T-cell (primary cell): Measurements from ENCODE around the gene RAB31. TPM values are rescaled to one million over a fixed set of nuclear protein-coding genes. Genes with fewer than 3 reads are reported as not detected.
"Not testable (repeated sequence)": the region's sequence is repeated elsewhere in the genome, so short reads cannot be mapped to it uniquely, and the experiment has no call there.

Experiments
- ATAC-seq, 4 experiments: fragments of 200-7000 bp in 3 of 4; fragments of 150-1000 bp in 1 of 4; cut with Tn5 transposase; replicated peaks in 1 of 4; 1 replicate in 3 of 4; 2 replicates in 1 of 4; pipeline ENCODE4 v1.10.0; 2021; ENCODE audit warnings: moderate library complexity in 3 of 4, mild to moderate bottlenecking in 2 of 4, moderate number of reproducible peaks in 1 of 4
- CTCF ChIA-PET, 2 donors: fragments of 300-600 bp; sonication (Branson Sonifier 250); formaldehyde crosslinking; loops; one replicate each; lab custom pipeline; 2022; ENCODE audit warnings: antibody characterized with exemption in 2 of 2; lab: Charles Lee
- POLR2A ChIA-PET, 2 donors: fragments of 300-600 bp; sonication (Branson Sonifier 250); formaldehyde crosslinking; loops; one replicate each; lab custom pipeline; 2022; ENCODE audit warnings: antibody characterized with exemption in 2 of 2; lab: Charles Lee
- DNase-seq, 35 experiments: peaks; one replicate each; pipeline versions ENCODE4 v3.0.0 to v3.0.0-alpha.2; 2013 to 2023
- H3K27ac ChIP-seq: one replicate; pipeline ENCODE4 v1.5.1; 2013; ENCODE audit warnings: low read length
- H3K27me3 ChIP-seq, 2 experiments: replicated peaks in 1 of 2; 1 replicate in 1 of 2; 2 replicates in 1 of 2; pipeline versions ENCODE4 v1.6.1 to v1.7.0; 2013; ENCODE audit warnings: low read length in 1 of 2, mixed read lengths in 1 of 2; ENCODE audit not compliant: control insufficient read depth in 2 of 2, insufficient read depth in 2 of 2; ENCODE audit errors: extremely low read depth in 1 of 2
- H3K36me3 ChIP-seq, 2 donors: 1 replicate in 1 of 2; 2 replicates in 1 of 2; pipeline versions ENCODE4 v1.6.1 to v1.7.0; 2013; ENCODE audit warnings: low read length in 1 of 2; ENCODE audit not compliant: control insufficient read depth in 2 of 2, insufficient read depth in 1 of 2; ENCODE audit errors: extremely low read depth in 1 of 2
- H3K4me1 ChIP-seq, 2 experiments: 1 replicate in 1 of 2; 2 replicates in 1 of 2; pipeline versions ENCODE4 v1.6.1 to v1.7.0; 2013; ENCODE audit warnings: low read length in 2 of 2, mixed read lengths in 1 of 2; ENCODE audit not compliant: insufficient read depth in 2 of 2, control insufficient read depth in 1 of 2; ENCODE audit errors: extremely low read depth in 1 of 2
- H3K4me3 ChIP-seq, 2 donors: 1 replicate in 1 of 2; 2 replicates in 1 of 2; pipeline versions ENCODE4 v1.5.1 to v1.7.0; 2013; ENCODE audit warnings: mild to moderate bottlenecking in 2 of 2, low read length in 1 of 2, moderate library complexity in 1 of 2; ENCODE audit not compliant: control insufficient read depth in 1 of 2; ENCODE audit errors: extremely low read depth in 1 of 2
- H3K9me3 ChIP-seq: 2 replicates; pipeline ENCODE4 v1.7.0; 2013
- H3K27ac Mint-ChIP-seq, 2 donors: one replicate each; pipeline ENCODE4 v1.8.0; 2020 to 2021; ENCODE audit warnings: mild to moderate bottlenecking in 2 of 2, mixed read lengths in 2 of 2
- H3K27me3 Mint-ChIP-seq, 2 donors: one replicate each; pipeline ENCODE4 v1.8.0; 2021 to 2022; ENCODE audit warnings: mixed read lengths in 2 of 2
- H3K36me3 Mint-ChIP-seq: one replicate; pipeline ENCODE4 v1.8.0; 2021; ENCODE audit warnings: mixed read lengths
- H3K4me1 Mint-ChIP-seq, 3 donors: one replicate each; pipeline ENCODE4 v1.8.0; 2020 to 2022; ENCODE audit warnings: mixed read lengths in 3 of 3, mild to moderate bottlenecking in 1 of 3
- H3K4me3 Mint-ChIP-seq, 3 donors: one replicate each; pipeline ENCODE4 v1.8.0; 2020 to 2022; ENCODE audit warnings: mild to moderate bottlenecking in 3 of 3, mixed read lengths in 3 of 3, moderate library complexity in 3 of 3
- H3K9me3 Mint-ChIP-seq, 3 donors: one replicate each; pipeline ENCODE4 v1.8.0; 2020 to 2022; ENCODE audit warnings: mixed read lengths in 3 of 3
- WGBS: methylation state at CpG from one replicate; pipeline ENCODE4 v1.1.5; 2013; ENCODE audit warnings: missing lambda C conversion rate; ENCODE audit not compliant: insufficient coverage; 5-methylcytosine and 5-hydroxymethylcytosine counted together
- total RNA-seq, 35 experiments: library from RNA in 6 of 35; stranded (reverse) in 6 of 35; fragments of 120-200 nt in 1 of 35; gene quantifications; one replicate each; pipeline versions ENCODE4 v1.2.1 to v1.2.4 and lab custom pipeline; 2013 to 2026

RAB31 gene
- total RNA-seq, 5 donors from 2014 or later (not counting 1 experiment from before 2014, with no cell fraction given): 0.60 to 2.0 (median 1.5) TPM

DNA sequence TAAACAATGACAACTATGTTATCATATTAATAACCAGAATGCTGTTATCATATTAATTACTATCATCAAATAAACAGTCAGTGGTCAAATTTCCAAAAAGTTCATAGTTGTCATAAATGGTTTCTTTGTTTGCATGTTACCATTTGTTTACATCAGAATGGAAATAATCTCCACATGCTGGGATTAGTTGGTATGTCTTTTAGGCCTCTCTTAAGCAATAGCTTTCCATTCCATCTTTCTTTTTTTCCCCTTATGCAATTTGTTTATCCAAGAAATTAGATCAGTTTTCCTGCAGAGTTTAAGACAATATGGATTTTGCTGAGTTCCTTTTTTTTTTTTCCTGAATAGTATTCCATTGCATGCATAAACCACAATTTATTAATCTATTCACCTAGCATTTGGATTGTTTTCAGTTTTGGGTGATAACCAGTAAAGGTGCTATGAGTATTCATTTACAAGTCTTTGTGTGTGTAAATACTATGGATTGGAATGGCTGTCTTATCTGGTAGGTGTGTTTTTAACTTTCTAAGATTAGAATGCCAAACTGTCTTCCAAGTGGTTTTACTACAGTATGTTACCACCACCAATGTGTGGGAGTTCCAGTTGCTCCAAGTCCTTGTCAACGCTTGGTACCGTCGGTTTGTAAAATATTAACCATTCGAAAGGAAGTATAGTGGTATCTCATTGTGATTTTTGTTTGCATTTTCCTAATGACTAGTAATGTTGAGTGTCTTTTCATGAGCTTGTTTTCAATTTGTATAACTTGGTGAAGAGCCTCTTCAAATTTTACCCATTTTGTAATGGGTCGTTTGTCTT lies 144.4 kb downstream of the RAB31 start:
- no peak for ATAC-seq
- no peaks in the 10 kb centered on the region for H3K9me3 Mint-ChIP-seq

GRCh38 chr18:9854801-9855676 lies 146.9 kb downstream of the RAB31 start:
- Histone ChIP-seq H3K4me3 (no peak overlapping the region), H3K4me1 (no peaks in the 10 kb centered on the region), H3K27ac (no peak overlapping the region), H3K9me3 (no peaks in the 10 kb centered on the region), H3K36me3 (no peaks in the 10 kb centered on the region), H3K27me3 (no peaks in the 10 kb centered on the region)
- no peaks in the 10 kb centered on the region for H3K36me3 Mint-ChIP-seq
- CTCF ChIA-PET: no interaction called here
- no peak overlapping the region for H3K4me3 Mint-ChIP-seq
- no peak for DNase-seq
- H3K27ac Mint-ChIP-seq: no peak overlapping the region
- 88% methylated on average over 11 of the region's 12 CpGs for WGBS
- POLR2A ChIA-PET: no interaction called here
- H3K4me1 Mint-ChIP-seq: no peaks in the 10 kb centered on the region
- ATAC-seq: no peak
- H3K9me3 Mint-ChIP-seq: no peaks in the 10 kb centered on the region
- peaks cover 4 to 8% of the 10 kb centered on the region in 2 donors for H3K27me3 Mint-ChIP-seq

More for the DNA sequence above, 144.4 kb downstream of the RAB31 start:
- no peaks in the 10 kb centered on the region for H3K9me3 ChIP-seq
- ChIA-PET POLR2A (no interaction called here), CTCF (interaction anchor here in 1 of 2 donors (0.6 kb wide), 1 partner anchor 904 kb away, joined by 7 read pairs; no protein-coding TSS in a partner anchor)
- no peaks in the 10 kb centered on the region for H3K36me3 ChIP-seq
- WGBS: no CpG with 5 or more reads among the region's 5 CpGs
- Mint-ChIP-seq H3K36me3 (no peaks in the 10 kb centered on the region), H3K27me3 (peaks cover 10 to 23% of the 10 kb centered on the region in 2 donors), H3K27ac (no peak overlapping the region), H3K4me3 (no peak overlapping the region), H3K4me1 (no peaks in the 10 kb centered on the region)
- H3K4me1 ChIP-seq: no peaks in the 10 kb centered on the region
- DNase-seq: no peak
- H3K27me3 ChIP-seq: peaks cover 0 to 7% of the 10 kb centered on the region in 2 experiments
- no peak overlapping the region for H3K27ac ChIP-seq
- H3K4me3 ChIP-seq: no peak overlapping the region

DNA sequence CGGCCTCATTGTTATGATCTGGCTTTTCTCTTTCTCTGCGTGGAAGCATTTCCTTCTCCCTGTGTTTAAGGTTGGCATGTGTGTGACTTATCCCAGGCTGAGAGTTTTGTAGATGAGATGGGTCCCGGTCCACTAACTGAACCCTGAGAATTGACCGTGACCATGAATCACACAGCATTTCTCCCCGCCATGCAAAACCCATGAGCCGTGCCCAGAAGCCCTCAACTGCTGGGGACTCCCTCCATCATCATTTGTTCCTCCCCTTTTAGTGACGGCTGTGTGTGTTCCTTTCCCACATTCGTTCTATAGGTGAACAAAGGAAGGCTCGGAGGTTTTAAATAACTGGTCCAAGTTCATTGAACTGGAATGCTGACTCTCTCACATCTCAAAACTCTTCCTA lies 147.6 kb downstream of the RAB31 start:
- DNase-seq (no peak), ATAC-seq (no peak)
- H3K27ac Mint-ChIP-seq: no peak overlapping the region
- H3K27ac ChIP-seq: no peak overlapping the region
- peaks cover 4 to 8% of the 10 kb centered on the region in 2 donors for H3K27me3 Mint-ChIP-seq
- WGBS: 85% methylated on average over 4 of the region's 9 CpGs
- H3K27me3 ChIP-seq: no peaks in the 10 kb centered on the region
- no peaks in the 10 kb centered on the region for H3K4me1 Mint-ChIP-seq
- ChIA-PET CTCF (no interaction called here), POLR2A (no interaction called here)
- H3K4me3 Mint-ChIP-seq: no peak overlapping the region
- no peak overlapping the region for H3K4me3 ChIP-seq
- no peaks in the 10 kb centered on the region for H3K4me1 ChIP-seq
- no peaks in the 10 kb centered on the region for H3K9me3 Mint-ChIP-seq
- no peaks in the 10 kb centered on the region for H3K36me3 ChIP-seq
- H3K36me3 Mint-ChIP-seq: no peaks in the 10 kb centered on the region
- H3K9me3 ChIP-seq: no peaks in the 10 kb centered on the region

- Histone ChIP-seq H3K27me3 (no peaks in the 10 kb centered on the region), H3K9me3 (no peaks in the 10 kb centered on the region), H3K4me1 (no peaks in the 10 kb centered on the region), H3K4me3 (no peak overlapping the region), H3K27ac (no peak overlapping the region), H3K36me3 (no peaks in the 10 kb centered on the region)
- ATAC-seq: no peak
- H3K4me3 Mint-ChIP-seq: no peak overlapping the region
- WGBS: no CpG with 5 or more reads among the region's 3 CpGs
- no peaks in the 10 kb centered on the region for H3K36me3 Mint-ChIP-seq
- H3K27me3 Mint-ChIP-seq: peaks cover 4 to 8% of the 10 kb centered on the region in 2 donors
- ChIA-PET POLR2A (no interaction called here), CTCF (no interaction called here)
- no peaks in the 10 kb centered on the region for H3K9me3 Mint-ChIP-seq
- no peak for DNase-seq
- no peaks in the 10 kb centered on the region for H3K4me1 Mint-ChIP-seq
- H3K27ac Mint-ChIP-seq: no peak overlapping the region
Observed at GRCh38 chr18:9856092-9856491, 148.0 kb downstream of the RAB31 start.

DNA sequence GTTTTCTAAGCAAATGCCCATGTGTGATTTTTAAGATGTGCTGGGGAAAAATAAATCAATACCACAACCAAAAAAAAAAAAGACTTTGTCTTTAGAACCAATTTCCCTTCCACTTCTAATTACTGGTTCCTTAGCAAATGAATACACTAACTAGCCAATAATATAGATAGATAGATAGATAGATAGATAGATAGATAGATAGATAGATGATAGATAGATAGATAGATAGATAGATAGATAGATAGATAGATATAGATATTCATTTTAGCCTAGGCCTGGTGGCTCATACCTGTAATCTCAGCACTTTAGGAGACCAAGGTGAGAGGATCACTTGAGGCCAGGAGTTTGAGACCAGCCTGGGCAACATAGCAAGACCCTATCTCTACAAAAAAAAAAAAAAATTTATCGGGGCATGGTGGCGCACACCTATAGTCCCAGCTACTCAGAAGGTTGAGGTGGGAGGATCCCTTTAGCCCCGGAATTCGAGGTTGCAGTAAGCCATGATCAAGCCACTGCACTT lies 149.4 kb downstream of the RAB31 start:
- ATAC-seq, H3K27ac Mint-ChIP-seq, H3K4me3 Mint-ChIP-seq, POLR2A ChIA-PET, H3K36me3 Mint-ChIP-seq, H3K4me1 Mint-ChIP-seq, CTCF ChIA-PET, DNase-seq, H3K9me3 ChIP-seq, H3K36me3 ChIP-seq, H3K27me3 Mint-ChIP-seq, H3K4me3 ChIP-seq, H3K27ac ChIP-seq, H3K9me3 Mint-ChIP-seq, H3K27me3 ChIP-seq, H3K4me1 ChIP-seq: not testable (repeated sequence)
- no CpG with 5 or more reads among the region's 4 CpGs for WGBS

DNA sequence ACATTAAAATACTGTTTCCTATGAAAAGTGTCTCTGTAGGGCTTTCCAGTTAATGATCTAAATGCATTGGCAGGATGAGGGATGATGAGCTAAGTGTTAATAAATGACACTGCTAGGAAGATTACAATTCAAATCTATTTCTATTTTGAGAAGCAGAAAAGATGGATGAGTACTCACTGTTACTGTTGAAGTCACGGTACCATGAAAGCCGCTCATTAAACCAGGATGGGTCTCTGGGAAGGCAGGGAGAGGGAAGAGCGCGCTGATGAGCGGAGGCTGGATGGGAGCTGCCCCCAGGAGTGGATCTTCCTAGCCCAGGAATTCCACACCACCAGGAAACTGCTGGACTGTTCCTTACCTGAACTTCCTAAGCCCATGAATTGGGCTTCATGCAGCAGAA lies 150.5 kb downstream of the RAB31 start:
- Histone ChIP-seq H3K4me3 (no peak overlapping the region), H3K36me3 (no peaks in the 10 kb centered on the region), H3K27ac (no peak overlapping the region), H3K9me3 (no peaks in the 10 kb centered on the region), H3K27me3 (no peaks in the 10 kb centered on the region), H3K4me1 (no peaks in the 10 kb centered on the region)
- 100% methylated on average over 4 of the region's 5 CpGs for WGBS
- ATAC-seq: no peak
- H3K27me3 Mint-ChIP-seq: peaks cover 4 to 8% of the 10 kb centered on the region in 2 donors
- no peak for DNase-seq
- H3K36me3 Mint-ChIP-seq: no peaks in the 10 kb centered on the region
- ChIA-PET POLR2A (no interaction called here), CTCF (no interaction called here)
- no peaks in the 10 kb centered on the region for H3K9me3 Mint-ChIP-seq
- no peak overlapping the region for H3K4me3 Mint-ChIP-seq
- H3K4me1 Mint-ChIP-seq: no peaks in the 10 kb centered on the region
- H3K27ac Mint-ChIP-seq: no peak overlapping the region
